ENCODE measurements around the gene NFKBIE. TPM values are rescaled to one million over a fixed set of nuclear protein-coding genes. Genes with fewer than 3 reads are reported as not detected.

The NFKBIE gene
- total and polyA plus RNA-seq, 9 of the 15 experiments (the other 6 are each of a cell fraction or from before 2014, with no cell fraction given) = 2.1 to 16.4 (median 11.7) TPM

GRCh38 chr6:44245912-44246662 is 19.3 kb downstream of the NFKBIE start (continued):
- 0 out of 2 replicates have a peak, but pooled peaks have one; percentile 3 for TF ChIP-seq SMC3 (conservative IDR thresholded peaks at IDR 0.05; ENCODE audit: insufficient read depth, low read depth, low read length)
- peak; percentile 59; the same call in 1 of the 2 replicates for TF ChIP-seq BHLHE40 (IDR thresholded peaks at IDR 0.05; ENCODE audit: low read length)
- no peak for TF ChIP-seq ZNF217 (CRISPR knock-in tag; IDR thresholded peaks at IDR 0.05)
- TF ChIP-seq DACH1 (IDR thresholded peaks at IDR 0.05; ENCODE audit: partially characterized antibody) = no peak
- no peak for TF ChIP-seq SUPT5H (IDR thresholded peaks at IDR 0.05)
- no peak for TF ChIP-seq MCM7 (IDR thresholded peaks at IDR 0.05)
- no peak for TF ChIP-seq XRCC5 (IDR thresholded peaks at IDR 0.05; ENCODE audit: low read depth, low read length)
- TF ChIP-seq POLR2G (IDR thresholded peaks at IDR 0.05; ENCODE audit: low read depth, low read length) = no peak; the same call in 1 of the 2 replicates
- peak; percentile 62; the same call in 1 of the 2 replicates for TF ChIP-seq CBFB (CRISPR knock-in tag; IDR thresholded peaks at IDR 0.05)
- no peak for TF ChIP-seq ZNF583 (CRISPR knock-in tag; IDR thresholded peaks at IDR 0.05)
- no peak for TF ChIP-seq CBX3 (IDR thresholded peaks at IDR 0.05; ENCODE audit: borderline replicate concordance in 1 of 2, low read length in 2 of 2)
- TF ChIP-seq HMG20A (CRISPR knock-in tag; conservative IDR thresholded peaks at IDR 0.05) = no peak
- TF ChIP-seq ZNF239 (CRISPR knock-in tag; IDR thresholded peaks at IDR 0.05) = no peak
- no peak for TF ChIP-seq NCOA4 (IDR thresholded peaks at IDR 0.05; ENCODE audit: partially characterized antibody)
- TF ChIP-seq PRPF4 (IDR thresholded peaks at IDR 0.05; ENCODE audit: insufficient read depth, low read depth, low read length, poor library complexity, severe bottlenecking) = no peak
- TF ChIP-seq SRSF3 (IDR thresholded peaks at IDR 0.05; ENCODE audit: insufficient read depth, low read length) = no peak
- TF ChIP-seq XRCC3 (IDR thresholded peaks at IDR 0.05) = no peak
- TF ChIP-seq FOSL1 (tag; conservative IDR thresholded peaks at IDR 0.05) = no peak
- TF ChIP-seq ELF1 (tag; IDR thresholded peaks at IDR 0.05) = no peak
- TF ChIP-seq ZNF551 (CRISPR knock-in tag; IDR thresholded peaks at IDR 0.05) = no peak
- TF ChIP-seq SAP30 (IDR thresholded peaks at IDR 0.05; ENCODE audit: borderline replicate concordance, insufficient read depth, low read depth, low read length, poor library complexity, severe bottlenecking) = peak; percentile 54
- TF ChIP-seq, protein P1, sequence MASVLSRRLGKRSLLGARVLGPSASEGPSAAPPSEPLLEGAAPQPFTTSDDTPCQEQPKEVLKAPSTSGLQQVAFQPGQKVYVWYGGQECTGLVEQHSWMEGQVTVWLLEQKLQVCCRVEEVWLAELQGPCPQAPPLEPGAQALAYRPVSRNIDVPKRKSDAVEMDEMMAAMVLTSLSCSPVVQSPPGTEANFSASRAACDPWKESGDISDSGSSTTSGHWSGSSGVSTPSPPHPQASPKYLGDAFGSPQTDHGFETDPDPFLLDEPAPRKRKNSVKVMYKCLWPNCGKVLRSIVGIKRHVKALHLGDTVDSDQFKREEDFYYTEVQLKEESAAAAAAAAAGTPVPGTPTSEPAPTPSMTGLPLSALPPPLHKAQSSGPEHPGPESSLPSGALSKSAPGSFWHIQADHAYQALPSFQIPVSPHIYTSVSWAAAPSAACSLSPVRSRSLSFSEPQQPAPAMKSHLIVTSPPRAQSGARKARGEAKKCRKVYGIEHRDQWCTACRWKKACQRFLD (CRISPR knock-in tag; IDR thresholded peaks at IDR 0.05) = no peak
- no peak; the same call in none of the 2 replicates for TF ChIP-seq MTA3 (IDR thresholded peaks at IDR 0.05; ENCODE audit: borderline replicate concordance)
- no peak for TF ChIP-seq ZNF444 (CRISPR knock-in tag; IDR thresholded peaks at IDR 0.05)
- TF ChIP-seq ZNF347 (CRISPR knock-in tag; IDR thresholded peaks at IDR 0.05; ENCODE audit: low read depth) = no peak
- no peak; a peak in 1 of 4 replicates for TF ChIP-seq TEAD1 (CRISPR knock-in tag; IDR thresholded peaks at IDR 0.05)
- TF ChIP-seq ZNF639 (CRISPR knock-in tag; conservative IDR thresholded peaks at IDR 0.05 in 1 of 2, IDR thresholded peaks at IDR 0.05 in 1 of 2) = peak in 1 of 2 experiments; percentile 75; a peak in 2 of 4 replicates
